T-helper 1 cell treated with Interleukin-12 subunit alpha and Interleukin-12 subunit beta and Interleukin-4 antibody, amounts not matched to agents 30 μg/mL and 1 μg/mL, for 36 hours (primary cell): ENCODE data around the gene TMPRSS11A.

Source experiments
- H3K27ac Mint-ChIP-seq: one replicate; pipeline ENCODE4 v1.8.0; 2021; ENCODE audit warnings: mild to moderate bottlenecking, mixed read lengths
- H3K27me3 Mint-ChIP-seq: one replicate; pipeline ENCODE4 v1.8.0; 2021; ENCODE audit warnings: low read depth, mixed read lengths
- H3K36me3 Mint-ChIP-seq: one replicate; pipeline ENCODE4 v1.8.0; 2021; ENCODE audit warnings: low read depth, mixed read lengths
- H3K4me1 Mint-ChIP-seq: one replicate; pipeline ENCODE4 v1.8.0; 2021; ENCODE audit warnings: low read depth, mixed read lengths
- H3K4me3 Mint-ChIP-seq: one replicate; pipeline ENCODE4 v1.8.0; 2021; ENCODE audit warnings: mild to moderate bottlenecking, moderate library complexity, mixed read lengths
- H3K9me3 Mint-ChIP-seq: one replicate; pipeline ENCODE4 v1.8.0; 2021; ENCODE audit warnings: mixed read lengths

Gene TMPRSS11A

GRCh38 chr4:67897686-67898085 lies 65.6 kb downstream of the TMPRSS11A start:
- Mint-ChIP-seq H3K9me3 (peaks cover 5% of the 10 kb centered on the region), H3K4me3 (no peak overlapping the region), H3K4me1 (no peaks in the 10 kb centered on the region), H3K27ac (no peak overlapping the region), H3K27me3 (no peaks in the 10 kb centered on the region), H3K36me3 (no peaks in the 10 kb centered on the region)

- Mint-ChIP-seq H3K4me1 (no peaks in the 10 kb centered on the region), H3K27me3 (no peaks in the 10 kb centered on the region), H3K27ac (no peak overlapping the region), H3K4me3 (no peak overlapping the region), H3K36me3 (no peaks in the 10 kb centered on the region), H3K9me3 (peaks cover 5% of the 10 kb centered on the region)
Measured at GRCh38 chr4:67896421-67897065, 66.8 kb downstream of the TMPRSS11A start.

- Mint-ChIP-seq H3K36me3 (no peaks in the 10 kb centered on the region), H3K9me3 (peaks cover 5% of the 10 kb centered on the region), H3K27me3 (no peaks in the 10 kb centered on the region), H3K27ac (no peak overlapping the region), H3K4me1 (no peaks in the 10 kb centered on the region), H3K4me3 (no peak overlapping the region)
Measured at GRCh38 chr4:67894659-67895058, 68.6 kb downstream of the TMPRSS11A start.

GRCh38 chr4:67892905-67893304 lies 70.4 kb downstream of the TMPRSS11A start:
- Mint-ChIP-seq H3K9me3 (peaks cover 5% of the 10 kb centered on the region), H3K4me3 (no peak overlapping the region), H3K27me3 (no peaks in the 10 kb centered on the region), H3K27ac (no peak overlapping the region), H3K4me1 (no peaks in the 10 kb centered on the region), H3K36me3 (no peaks in the 10 kb centered on the region)

GRCh38 chr4:67892253-67892652 lies 71.0 kb downstream of the TMPRSS11A start:
- Mint-ChIP-seq H3K27ac (no peak overlapping the region), H3K9me3 (peaks cover 5% of the 10 kb centered on the region), H3K4me1 (no peaks in the 10 kb centered on the region)

GRCh38 chr4:67891645-67892044 lies 71.6 kb downstream of the TMPRSS11A start:
- Mint-ChIP-seq H3K27ac (no peak overlapping the region), H3K9me3 (peaks cover 5% of the 10 kb centered on the region), H3K36me3 (no peaks in the 10 kb centered on the region), H3K27me3 (no peaks in the 10 kb centered on the region), H3K4me3 (no peak overlapping the region), H3K4me1 (no peaks in the 10 kb centered on the region)

More at GRCh38 chr4:67892253-67892652, 71.0 kb downstream of the TMPRSS11A start:
- Mint-ChIP-seq H3K36me3 (no peaks in the 10 kb centered on the region), H3K27me3 (no peaks in the 10 kb centered on the region), H3K4me3 (no peak overlapping the region)

GRCh38 chr4:67886281-67886680 lies 77.0 kb downstream of the TMPRSS11A start:
- Mint-ChIP-seq H3K4me3 (no peak overlapping the region), H3K4me1 (no peaks in the 10 kb centered on the region), H3K27me3 (peaks cover 3% of the 10 kb centered on the region), H3K9me3 (no peaks in the 10 kb centered on the region), H3K36me3 (no peaks in the 10 kb centered on the region), H3K27ac (no peak overlapping the region)

GRCh38 chr4:67885762-67886161 lies 77.5 kb downstream of the TMPRSS11A start:
- Mint-ChIP-seq H3K4me1 (no peaks in the 10 kb centered on the region), H3K27ac (no peak overlapping the region), H3K9me3 (no peaks in the 10 kb centered on the region), H3K27me3 (peaks cover 3% of the 10 kb centered on the region), H3K36me3 (no peaks in the 10 kb centered on the region), H3K4me3 (no peak overlapping the region)

GRCh38 chr4:67884701-67885100 lies 78.6 kb downstream of the TMPRSS11A start:
- H3K36me3 Mint-ChIP-seq: no peaks in the 10 kb centered on the region
- peaks cover 3% of the 10 kb centered on the region for H3K27me3 Mint-ChIP-seq
- H3K9me3 Mint-ChIP-seq: no peaks in the 10 kb centered on the region
- H3K27ac Mint-ChIP-seq: no peak overlapping the region
- H3K4me3 Mint-ChIP-seq: no peak overlapping the region
- no peaks in the 10 kb centered on the region for H3K4me1 Mint-ChIP-seq

GRCh38 chr4:67883902-67884301 lies 79.4 kb downstream of the TMPRSS11A start, which contains the start of gene TMPRSS11D:
Gene TMPRSS11D, minus strand, starts transcription at chr4:67884002. Its CDS starts 69 bp downstream, at chr4:67883933.
- H3K9me3 Mint-ChIP-seq: no peaks in the 10 kb centered on the region
- no peak within 1 kb of the TSS for H3K4me3 Mint-ChIP-seq
- H3K36me3 Mint-ChIP-seq: no peaks in the 10 kb centered on the region
- no peaks in the 10 kb centered on the region for H3K4me1 Mint-ChIP-seq
- H3K27me3 Mint-ChIP-seq: peaks cover 3% of the 10 kb centered on the region
- H3K27ac Mint-ChIP-seq: no peak within 1 kb of the TSS

GRCh38 chr4:67883458-67883857 lies 79.8 kb downstream of the TMPRSS11A start:
- Mint-ChIP-seq H3K27me3 (peaks cover 3% of the 10 kb centered on the region), H3K4me1 (no peaks in the 10 kb centered on the region), H3K4me3 (no peak overlapping the region), H3K27ac (no peak overlapping the region), H3K36me3 (no peaks in the 10 kb centered on the region), H3K9me3 (no peaks in the 10 kb centered on the region)

- Mint-ChIP-seq H3K4me1 (no peaks in the 10 kb centered on the region), H3K4me3 (no peak overlapping the region), H3K27ac (no peak overlapping the region), H3K27me3 (peaks cover 3% of the 10 kb centered on the region), H3K36me3 (no peaks in the 10 kb centered on the region), H3K9me3 (no peaks in the 10 kb centered on the region)
Measured at GRCh38 chr4:67880866-67881610, 82.3 kb downstream of the TMPRSS11A start.

GRCh38 chr4:67879486-67879885 lies 83.8 kb downstream of the TMPRSS11A start:
- Mint-ChIP-seq H3K27me3 (peaks cover 3% of the 10 kb centered on the region), H3K9me3 (no peaks in the 10 kb centered on the region), H3K4me3 (no peak overlapping the region), H3K27ac (no peak overlapping the region), H3K4me1 (no peaks in the 10 kb centered on the region), H3K36me3 (no peaks in the 10 kb centered on the region)

- H3K4me3 Mint-ChIP-seq: no peak overlapping the region
- H3K9me3 Mint-ChIP-seq: no peaks in the 10 kb centered on the region
- H3K4me1 Mint-ChIP-seq: no peaks in the 10 kb centered on the region
- no peak overlapping the region for H3K27ac Mint-ChIP-seq
- no peaks in the 10 kb centered on the region for H3K36me3 Mint-ChIP-seq
- peaks cover 3% of the 10 kb centered on the region for H3K27me3 Mint-ChIP-seq
Measured at GRCh38 chr4:67877086-67877485, 86.2 kb downstream of the TMPRSS11A start.

- H3K27me3 Mint-ChIP-seq: no peaks in the 10 kb centered on the region
- no peak overlapping the region for H3K4me3 Mint-ChIP-seq
- H3K9me3 Mint-ChIP-seq: no peaks in the 10 kb centered on the region
- H3K4me1 Mint-ChIP-seq: no peaks in the 10 kb centered on the region
- H3K27ac Mint-ChIP-seq: no peak overlapping the region
- H3K36me3 Mint-ChIP-seq: no peaks in the 10 kb centered on the region
Measured at GRCh38 chr4:67874986-67875385, 88.3 kb downstream of the TMPRSS11A start.
